Measurements from ENCODE around the gene TACR2.

TACR2 gene

DNA sequence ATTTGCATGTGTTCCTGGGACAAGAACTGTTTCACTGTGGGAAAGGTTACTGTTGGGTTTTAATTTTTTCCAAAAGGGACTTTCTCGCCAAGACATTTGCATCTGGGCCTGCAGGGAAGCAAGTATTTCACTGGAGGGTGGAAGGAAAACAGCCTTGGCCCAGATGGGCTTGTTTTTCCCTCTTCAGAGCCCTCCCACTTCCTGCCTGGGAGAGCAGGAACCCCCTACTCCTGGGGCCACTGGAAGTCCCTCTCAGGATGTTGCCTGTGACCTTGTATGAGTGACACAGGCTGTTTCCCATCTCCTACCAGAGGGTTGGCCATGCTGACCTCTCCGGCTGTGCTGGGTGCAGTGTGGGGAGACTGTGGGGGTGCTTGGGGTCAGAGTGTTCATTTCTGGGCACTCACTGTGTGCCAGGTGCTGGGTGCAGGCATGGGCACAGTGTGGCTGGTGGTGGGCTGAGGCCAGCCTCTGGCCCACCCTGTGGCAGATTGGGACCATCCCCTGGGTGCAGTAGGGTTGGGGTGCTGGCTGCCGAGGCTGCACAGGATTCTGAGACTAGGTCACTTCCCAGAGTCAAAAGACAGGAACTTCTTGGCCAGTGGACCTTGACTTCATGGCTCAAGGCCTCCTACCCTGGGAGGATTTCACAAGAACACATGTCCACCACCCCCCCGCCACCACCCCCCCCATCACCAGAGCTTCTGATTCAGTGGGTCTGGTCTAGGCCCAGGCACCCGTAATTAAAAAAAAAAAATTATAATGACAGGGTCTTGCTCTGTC, 44.7 kb upstream of the TACR2 start:
- DNase-seq (ENCODE audit: low read depth in 2 of 2) = no peak
- H3K4me3 ChIP-seq (replicated peaks in 1 of 2; ENCODE audit: low read depth in 2 of 2, low read length in 2 of 2) = no peak overlapping the region
- TF ChIP-seq, protein P1, sequence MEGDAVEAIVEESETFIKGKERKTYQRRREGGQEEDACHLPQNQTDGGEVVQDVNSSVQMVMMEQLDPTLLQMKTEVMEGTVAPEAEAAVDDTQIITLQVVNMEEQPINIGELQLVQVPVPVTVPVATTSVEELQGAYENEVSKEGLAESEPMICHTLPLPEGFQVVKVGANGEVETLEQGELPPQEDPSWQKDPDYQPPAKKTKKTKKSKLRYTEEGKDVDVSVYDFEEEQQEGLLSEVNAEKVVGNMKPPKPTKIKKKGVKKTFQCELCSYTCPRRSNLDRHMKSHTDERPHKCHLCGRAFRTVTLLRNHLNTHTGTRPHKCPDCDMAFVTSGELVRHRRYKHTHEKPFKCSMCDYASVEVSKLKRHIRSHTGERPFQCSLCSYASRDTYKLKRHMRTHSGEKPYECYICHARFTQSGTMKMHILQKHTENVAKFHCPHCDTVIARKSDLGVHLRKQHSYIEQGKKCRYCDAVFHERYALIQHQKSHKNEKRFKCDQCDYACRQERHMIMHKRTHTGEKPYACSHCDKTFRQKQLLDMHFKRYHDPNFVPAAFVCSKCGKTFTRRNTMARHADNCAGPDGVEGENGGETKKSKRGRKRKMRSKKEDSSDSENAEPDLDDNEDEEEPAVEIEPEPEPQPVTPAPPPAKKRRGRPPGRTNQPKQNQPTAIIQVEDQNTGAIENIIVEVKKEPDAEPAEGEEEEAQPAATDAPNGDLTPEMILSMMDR (IDR thresholded peaks at IDR 0.05; ENCODE audit: low read depth, low read length) = no peak

DNA sequence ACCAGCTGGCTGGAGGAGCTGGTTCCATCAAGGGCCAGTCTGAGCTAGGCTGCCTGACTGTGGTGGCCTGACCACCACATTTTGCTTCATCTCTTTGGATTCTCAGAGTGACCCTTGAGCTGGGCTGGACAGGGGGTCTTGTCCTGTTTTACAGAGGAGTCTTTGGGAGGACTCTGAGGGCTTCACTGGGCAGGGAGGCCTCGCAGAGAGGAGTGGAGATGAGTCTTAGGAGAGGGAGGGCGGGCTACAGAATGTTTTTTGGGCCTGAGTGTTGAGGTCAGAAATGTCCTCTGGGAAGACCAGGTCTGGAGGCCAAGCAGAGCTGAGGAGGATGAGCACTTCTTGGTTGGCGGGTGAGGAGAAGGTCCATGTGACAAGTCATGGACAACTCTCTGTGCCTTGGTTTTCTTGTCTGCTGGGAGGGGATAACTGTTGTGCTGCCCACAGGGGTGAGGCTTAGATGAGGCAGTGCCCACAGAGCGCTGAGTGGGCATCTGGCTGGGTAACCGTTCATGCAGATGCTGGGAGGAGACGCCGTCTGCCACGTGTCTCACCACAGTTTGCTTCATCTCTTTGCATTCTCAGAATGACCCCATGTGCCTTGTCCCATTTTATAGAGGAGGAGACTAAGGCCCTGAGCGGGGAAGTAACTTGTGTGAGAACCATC, 44.0 kb upstream of the TACR2 start:
- H3K4me3 ChIP-seq (replicated peaks in 1 of 2; ENCODE audit: low read depth in 2 of 2, low read length in 2 of 2) = no peak overlapping the region
- TF ChIP-seq, protein P1 (IDR thresholded peaks at IDR 0.05; ENCODE audit: low read depth, low read length) = no peak
- no peak for DNase-seq (ENCODE audit: low read depth in 2 of 2)

DNA sequence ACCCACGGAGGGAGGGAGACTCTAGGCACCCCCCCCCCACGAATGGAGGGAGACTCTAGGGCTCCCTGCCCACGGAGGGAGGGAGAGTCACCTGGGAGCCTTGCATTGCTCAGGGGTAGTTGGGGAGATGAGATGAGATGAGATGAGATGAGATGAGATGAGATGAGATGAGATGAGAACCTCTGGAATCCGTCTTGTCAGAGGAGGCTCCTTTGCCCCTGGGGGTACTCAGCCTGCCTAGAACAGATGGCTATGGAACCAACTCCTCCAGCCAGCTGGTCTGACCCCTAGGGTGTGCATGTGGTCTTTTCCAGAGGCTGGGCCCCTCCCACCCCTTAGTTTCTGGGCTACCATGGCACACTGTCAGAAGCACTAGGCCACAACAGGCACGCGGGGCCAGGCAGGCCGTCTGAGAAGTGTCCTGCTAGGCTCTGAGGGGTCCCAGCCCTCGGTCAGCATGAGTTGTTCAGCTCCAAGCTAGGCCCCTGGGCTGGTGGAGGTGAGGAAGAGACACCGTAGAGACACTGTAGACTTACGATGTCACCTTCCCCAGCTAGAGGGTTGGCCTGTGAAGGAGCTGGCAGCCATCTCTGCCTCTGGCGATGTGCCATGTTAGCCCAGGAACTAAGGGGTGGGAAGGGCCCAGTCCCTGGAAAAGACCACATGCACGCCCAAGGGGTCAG, 43.3 kb upstream of the TACR2 start:
- no peak for DNase-seq (ENCODE audit: low read depth in 2 of 2)
- no peak overlapping the region for H3K4me3 ChIP-seq (replicated peaks in 1 of 2; ENCODE audit: low read depth in 2 of 2, low read length in 2 of 2)
- TF ChIP-seq, protein P1 (IDR thresholded peaks at IDR 0.05; ENCODE audit: low read depth, low read length) = no peak

DNA sequence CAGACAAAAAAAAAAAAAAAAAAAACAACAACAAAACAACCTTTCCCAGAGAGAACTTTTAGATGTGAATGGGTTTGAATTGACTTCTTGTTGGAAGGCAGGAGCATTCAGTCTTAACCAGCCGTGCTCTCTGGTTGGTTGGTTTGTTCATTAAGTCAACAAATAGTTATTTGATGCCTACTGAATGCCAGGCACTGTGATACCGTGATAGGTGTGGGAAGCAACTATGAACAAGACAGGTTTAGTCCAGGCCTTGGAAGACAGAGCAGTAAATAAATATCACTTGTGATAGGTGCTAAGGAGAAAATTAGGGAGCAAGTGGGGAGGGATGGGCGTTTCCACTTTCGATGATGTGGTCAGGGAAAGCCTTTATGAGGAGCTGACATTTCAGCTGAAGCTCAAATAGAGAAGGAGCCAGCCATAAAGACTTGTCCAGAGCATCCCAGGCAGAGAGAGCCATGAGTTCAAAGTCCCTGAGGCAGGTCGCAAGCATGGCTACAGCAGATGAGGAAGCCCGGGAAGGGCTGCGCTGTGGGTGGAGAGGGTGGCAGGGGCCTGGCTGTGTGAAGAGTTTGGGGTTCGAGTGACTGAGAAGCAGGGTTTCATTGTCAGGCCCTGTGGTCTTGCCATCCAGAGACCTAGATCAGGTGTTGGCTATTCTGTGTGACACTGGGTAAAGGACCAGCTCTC, 42.5 kb upstream of the TACR2 start:
- H3K4me3 ChIP-seq (replicated peaks in 1 of 2; ENCODE audit: low read depth in 2 of 2, low read length in 2 of 2) = no peak overlapping the region
- DNase-seq (ENCODE audit: low read depth in 2 of 2) = no peak
- TF ChIP-seq, protein P1 (IDR thresholded peaks at IDR 0.05; ENCODE audit: low read depth, low read length) = no peak

DNA sequence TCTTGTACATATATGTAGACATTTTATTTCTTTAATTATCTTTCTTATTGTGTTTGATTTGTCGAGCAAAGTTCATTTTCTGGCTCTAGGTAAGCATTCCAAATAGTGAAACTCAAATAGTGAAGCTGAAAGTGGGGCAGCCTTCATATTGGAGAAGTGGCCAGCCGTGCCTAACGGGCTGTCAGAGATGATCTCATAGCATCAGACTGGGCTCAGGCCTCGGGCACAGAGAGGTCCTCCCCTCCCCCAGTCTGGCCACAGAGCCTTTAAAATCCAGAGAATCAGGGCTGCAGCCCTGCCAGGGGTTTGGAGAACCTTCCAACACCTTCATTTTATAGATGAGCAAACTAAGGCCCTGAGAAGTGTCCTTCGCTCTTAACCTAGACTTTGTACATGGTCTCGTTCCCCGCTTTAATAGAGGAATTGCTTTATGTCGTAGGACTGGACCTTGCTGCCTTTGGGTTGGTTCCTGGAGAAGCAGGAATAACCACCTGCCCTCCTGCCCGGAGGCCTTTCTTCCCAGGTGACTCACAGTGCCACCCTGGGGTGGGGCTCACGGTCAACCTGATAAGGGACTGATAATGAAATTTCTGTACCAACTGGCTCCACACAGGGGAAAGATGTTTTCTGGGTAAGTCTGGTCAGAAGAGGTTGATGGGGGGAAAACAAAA, 41.8 kb upstream of the TACR2 start:
- TF ChIP-seq, protein P1 (IDR thresholded peaks at IDR 0.05; ENCODE audit: low read depth, low read length) = no peak
- DNase-seq (ENCODE audit: low read depth in 2 of 2) = no peak
- H3K4me3 ChIP-seq (replicated peaks in 1 of 2; ENCODE audit: low read depth in 2 of 2, low read length in 2 of 2) = no peak overlapping the region

DNA sequence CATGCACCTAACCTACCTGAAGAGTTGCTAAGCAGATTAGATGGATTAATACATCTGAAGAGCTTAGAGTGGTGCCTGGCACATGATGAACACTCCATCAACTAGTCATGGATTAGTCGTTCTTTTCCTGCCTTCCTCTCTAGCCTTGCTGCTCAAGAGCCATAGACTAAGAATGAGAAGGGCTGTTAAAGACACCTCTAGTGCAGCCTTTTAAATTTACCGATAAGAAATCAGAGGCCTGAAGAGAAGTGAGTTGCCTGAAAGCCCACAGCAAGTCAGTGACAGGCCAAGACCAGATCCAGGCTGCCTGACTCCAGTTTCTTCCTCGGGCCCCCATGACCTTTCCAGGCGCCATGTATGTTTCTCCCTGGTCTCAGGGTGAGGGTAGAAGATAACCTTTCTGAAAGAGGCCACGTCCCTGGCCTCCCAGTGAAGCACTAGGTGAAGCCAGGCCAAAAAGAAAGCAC, 41.1 kb upstream of the TACR2 start:
- H3K4me3 ChIP-seq (replicated peaks in 1 of 2; ENCODE audit: low read depth in 2 of 2, low read length in 2 of 2) = no peak overlapping the region
- TF ChIP-seq, protein P1 (IDR thresholded peaks at IDR 0.05; ENCODE audit: low read depth, low read length) = no peak
- no peak for DNase-seq (ENCODE audit: low read depth in 2 of 2)

Measured in cardiac fibroblast (primary cell).